Prostate gland (tissue), 2 donors: ENCODE data around the gene MRPS5. TPM values are rescaled to one million over a fixed set of nuclear protein-coding genes. Genes with fewer than 3 reads are reported as not detected.

Experiments
- DNase-seq: peaks from one replicate; pipeline ENCODE4 v3.0.0-alpha.2; 2019; ENCODE audit warnings: low spot score
- H3K27ac ChIP-seq, 2 donors: fragments of 200-600 bp; sonication (generic); 2 replicates each; pipeline ENCODE4 v1.5.1; 2017 to 2019
- H3K27me3 ChIP-seq: fragments of 200-600 bp; sonication (generic); replicated peaks from 2 replicates; pipeline ENCODE4 v1.5.1; 2019; ENCODE audit not compliant: insufficient read depth
- H3K36me3 ChIP-seq, 2 donors: fragments of 200-600 bp; sonication (generic); 1 replicate in 1 of 2; 2 replicates in 1 of 2; pipeline versions ENCODE4 v1.5.1 to v1.8.1; 2017 to 2019
- H3K4me1 ChIP-seq: fragments of 200-600 bp; sonication (generic); replicated peaks from 2 replicates; pipeline ENCODE4 v1.5.1; 2019
- H3K4me3 ChIP-seq, 2 donors: fragments of 200-600 bp; sonication (generic); 2 replicates each; pipeline ENCODE4 v1.5.1; 2017 to 2019
- H3K9me3 ChIP-seq: fragments of 200-600 bp; sonication (generic); 2 replicates; pipeline ENCODE4 v1.5.1; 2017
- CTCF ChIP-seq, 4 experiments: fragments of 200-600 bp in 2 of 4; fragments of 450-650 bp in 2 of 4; sonication (generic) in 2 of 4; IDR thresholded peaks; 1 replicate in 3 of 4; 2 replicates in 1 of 4; pipeline ENCODE4 v1.5.1; 2016 to 2019; ENCODE audit warnings: antibody characterized with exemption in 4 of 4, mild to moderate bottlenecking in 2 of 4, moderate library complexity in 2 of 4
- POLR2A ChIP-seq: fragments of 450-650 bp; IDR thresholded peaks from one replicate; pipeline ENCODE4 v1.6.1; 2016; ENCODE audit warnings: antibody characterized with exemption, mild to moderate bottlenecking
- POLR2AphosphoS5 ChIP-seq: sonication (generic); formaldehyde crosslinking; IDR thresholded peaks from one replicate; pipeline ENCODE4 v1.6.1; 2017; ENCODE audit warnings: antibody characterized with exemption
- WGBS: methylation state at CpG from one replicate; pipeline ENCODE4 v1.1.5; 2018; 5-methylcytosine and 5-hydroxymethylcytosine counted together
- intact Hi-C: fragments of 100-400 bp; cut with DNase I; formaldehyde crosslinking; loops from one replicate; pipeline ENCODE4 v1.14.2; 2022
- total RNA-seq, 2 donors: library from RNA; depleted of rRNA; stranded (reverse); fragments of >200 nt; gene quantifications; one replicate each; pipeline ENCODE4 v1.1.0, GENCODE V29; 2016

Gene MRPS5
- total RNA-seq, 2 donors from 2014 or later = 35.0 to 49.9 TPM

GRCh38 chr2:95159690-95160449, 38.3 kb upstream of the MRPS5 start, which contains the start of gene ZNF514:
ZNF514 (minus strand) TSS chr2:95159848; CDS start chr2:95153253, 6,595 bp downstream.
- TF ChIP-seq POLR2A (no peak), POLR2AphosphoS5 (no peak), CTCF (IDR thresholded peaks at IDR 0.05) (no peak)
- Histone ChIP-seq H3K36me3 (peaks cover 0 to 5% of the 10 kb centered on the region in 2 donors), H3K4me3 (peak within 1 kb of the TSS; percentile 44 to 71), H3K27ac (peak within 1 kb of the TSS; percentile 73 to 82), H3K27me3 (no peaks in the 10 kb centered on the region), H3K4me1 (peaks cover 3% of the 10 kb centered on the region), H3K9me3 (no peaks in the 10 kb centered on the region)
- DNase-seq = peak; percentile 70
- WGBS = 39% methylated on average over 13 of the region's 64 CpGs
- intact Hi-C loops = no loop called here

- no peak for TF ChIP-seq POLR2AphosphoS5
- no peak for TF ChIP-seq POLR2A
- TF ChIP-seq CTCF (IDR thresholded peaks at IDR 0.05) = no peak
- WGBS = 2% methylated on average over 49 of the region's 58 CpGs
- intact Hi-C loops = no loop called here
- peaks cover 3% of the 10 kb centered on the region for H3K4me1 ChIP-seq
- DNase-seq = peak; percentile 10
- H3K4me3 ChIP-seq = peak overlapping the region; percentile 44 to 71
- peak overlapping the region; percentile 72 to 76 for H3K27ac ChIP-seq
- no peaks in the 10 kb centered on the region for H3K27me3 ChIP-seq
- peaks cover 0 to 7% of the 10 kb centered on the region in 2 donors for H3K36me3 ChIP-seq
- no peaks in the 10 kb centered on the region for H3K9me3 ChIP-seq
Observed at GRCh38 chr2:95158891-95159619, 37.4 kb upstream of the MRPS5 start.

- TF ChIP-seq POLR2AphosphoS5 (no peak), CTCF (IDR thresholded peaks at IDR 0.05) (no peak), POLR2A (no peak)
- peaks cover 3% of the 10 kb centered on the region for H3K4me1 ChIP-seq
- 47% methylated on average over 10 of the region's 10 CpGs for WGBS
- no peaks in the 10 kb centered on the region for H3K9me3 ChIP-seq
- peak overlapping the region in 1 of 2 donors; percentile 72 for H3K27ac ChIP-seq
- H3K4me3 ChIP-seq = peak overlapping the region; percentile 44 to 71
- no peak for DNase-seq
- peaks cover 0 to 7% of the 10 kb centered on the region in 2 donors for H3K36me3 ChIP-seq
- H3K27me3 ChIP-seq = no peaks in the 10 kb centered on the region
- intact Hi-C loops = no loop called here
Observed at GRCh38 chr2:95158441-95158840, 36.8 kb upstream of the MRPS5 start.

GRCh38 chr2:95149397-95149984, 27.9 kb upstream of the MRPS5 start:
- intact Hi-C loops = no loop called here
- DNase-seq = no peak
- no peak overlapping the region for H3K27ac ChIP-seq
- H3K4me3 ChIP-seq = no peak overlapping the region
- WGBS = 93% methylated on average over 6 of the region's 6 CpGs
- TF ChIP-seq POLR2AphosphoS5 (no peak), CTCF (IDR thresholded peaks at IDR 0.05) (no peak), POLR2A (no peak)
- H3K36me3 ChIP-seq = peaks cover 9 to 19% of the 10 kb centered on the region in 2 donors
- H3K9me3 ChIP-seq = no peaks in the 10 kb centered on the region
- no peaks in the 10 kb centered on the region for H3K27me3 ChIP-seq
- H3K4me1 ChIP-seq = no peaks in the 10 kb centered on the region
